Thymus (tissue), 11 donors: ENCODE data around the gene MAVS. TPM values are rescaled to one million over a fixed set of nuclear protein-coding genes. Genes with fewer than 3 reads are reported as not detected.
"Not testable (repeated sequence)": the region's sequence is repeated elsewhere in the genome, so short reads cannot be mapped to it uniquely, and the experiment has no call there.

Experiments
- DNase-seq, 9 donors: peaks; one replicate each; pipeline ENCODE4 v3.0.0-alpha.2; 2013; ENCODE audit warnings: low spot score in 9 of 9, low read depth in 6 of 9, missing footprints in 1 of 9
- H3K27ac ChIP-seq, 2 donors: one replicate each; pipeline ENCODE4 v1.5.1; 2013; ENCODE audit warnings: control low read depth in 1 of 2, low read depth in 1 of 2, low read length in 1 of 2, mild to moderate bottlenecking in 1 of 2, moderate library complexity in 1 of 2
- H3K27me3 ChIP-seq, 2 donors: one replicate each; pipeline ENCODE4 v1.5.1; 2013; ENCODE audit warnings: low read length in 1 of 2; ENCODE audit not compliant: control insufficient read depth in 2 of 2, insufficient read depth in 1 of 2
- H3K36me3 ChIP-seq, 2 donors: one replicate each; pipeline ENCODE4 v1.5.1; 2013; ENCODE audit warnings: low read length in 1 of 2, mild to moderate bottlenecking in 1 of 2, moderate library complexity in 1 of 2; ENCODE audit not compliant: control insufficient read depth in 2 of 2, insufficient read depth in 2 of 2
- H3K4me1 ChIP-seq, 2 donors: one replicate each; pipeline ENCODE4 v1.5.1; 2013; ENCODE audit warnings: low read length in 2 of 2; ENCODE audit not compliant: control insufficient read depth in 2 of 2, insufficient read depth in 2 of 2
- H3K4me3 ChIP-seq, 2 donors: one replicate each; pipeline ENCODE4 v1.5.1; 2013; ENCODE audit warnings: low read length in 2 of 2, control low read depth in 1 of 2, mild to moderate bottlenecking in 1 of 2
- H3K9me3 ChIP-seq, 2 donors: one replicate each; pipeline ENCODE4 v1.5.1; 2013; ENCODE audit warnings: low read length in 1 of 2, mild to moderate bottlenecking in 1 of 2; ENCODE audit not compliant: control insufficient read depth in 2 of 2, insufficient read depth in 1 of 2
- WGBS: extraction: QIAGEN DNeasy Blood & Tissue Kit; methylation state at CpG from one replicate; pipeline ENCODE4 v1.1.7; 2013; 5-methylcytosine and 5-hydroxymethylcytosine counted together
- polyA plus RNA-seq: library from polyadenylated mRNA; stranded (reverse); fragments of 200-250 nt; gene quantifications from one replicate; pipeline ENCODE4 v1.2.3, GENCODE V29; 2013
- total RNA-seq: library from RNA; stranded (reverse); fragments of 120-200 nt; gene quantifications from one replicate; pipeline ENCODE4 v1.2.4, GENCODE V29; 2013
- donor health status: healthy.

Gene MAVS
- total and polyA plus RNA-seq, 2 donors = 8.1 to 18.8 TPM

DNA sequence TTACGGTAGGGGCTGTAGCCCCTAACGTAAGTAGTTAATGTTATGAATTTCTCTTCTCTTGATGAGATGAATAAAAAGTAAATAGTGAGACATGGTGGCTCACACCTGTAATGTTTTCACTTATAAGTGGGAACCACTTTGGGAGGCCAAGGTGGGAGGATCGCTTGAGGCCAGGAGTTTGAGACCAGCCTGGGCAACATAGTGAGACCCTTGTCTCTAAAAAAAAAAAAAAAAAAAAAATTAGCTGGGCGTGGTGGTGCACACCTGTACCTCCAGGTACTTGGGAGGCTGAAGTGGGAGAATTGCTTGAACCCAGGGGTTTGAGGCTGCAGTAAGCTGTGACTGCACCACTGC lies 32.3 kb downstream of the MAVS start:
- H3K9me3 ChIP-seq, H3K27me3 ChIP-seq, DNase-seq, H3K27ac ChIP-seq, H3K4me1 ChIP-seq, H3K4me3 ChIP-seq: not testable (repeated sequence)
- 95% methylated on average over 4 of the region's 4 CpGs for WGBS
- peaks cover 2 to 19% of the 10 kb centered on the region in 2 donors for H3K36me3 ChIP-seq

DNA sequence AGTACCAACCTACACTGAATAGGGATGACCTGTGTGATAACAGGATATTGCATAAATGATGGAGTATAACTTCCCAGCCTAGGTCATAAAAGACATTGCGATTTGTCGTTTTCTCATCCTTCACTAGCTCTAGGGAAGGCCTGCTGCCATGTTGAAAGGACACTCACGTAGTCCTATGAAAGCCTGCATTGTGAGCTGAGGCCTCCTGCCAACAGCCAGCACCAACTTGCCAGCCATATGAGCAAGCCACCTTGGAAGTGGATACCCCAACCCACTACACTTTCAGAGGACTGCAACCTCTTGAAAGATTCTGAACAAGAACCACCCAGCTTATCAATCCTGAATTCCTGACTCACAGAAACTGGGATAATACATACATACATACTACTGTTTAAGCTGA lies 39.1 kb downstream of the MAVS start:
- Histone ChIP-seq H3K27ac (no peak overlapping the region), H3K4me1 (peaks cover 6 to 10% of the 10 kb centered on the region in 2 donors), H3K27me3 (no peaks in the 10 kb centered on the region), H3K9me3 (no peaks in the 10 kb centered on the region), H3K4me3 (no peak overlapping the region), H3K36me3 (peaks cover 3 to 4% of the 10 kb centered on the region in 2 donors)
- 98% methylated on average over 3 of the region's 3 CpGs for WGBS
- no peak for DNase-seq

DNA sequence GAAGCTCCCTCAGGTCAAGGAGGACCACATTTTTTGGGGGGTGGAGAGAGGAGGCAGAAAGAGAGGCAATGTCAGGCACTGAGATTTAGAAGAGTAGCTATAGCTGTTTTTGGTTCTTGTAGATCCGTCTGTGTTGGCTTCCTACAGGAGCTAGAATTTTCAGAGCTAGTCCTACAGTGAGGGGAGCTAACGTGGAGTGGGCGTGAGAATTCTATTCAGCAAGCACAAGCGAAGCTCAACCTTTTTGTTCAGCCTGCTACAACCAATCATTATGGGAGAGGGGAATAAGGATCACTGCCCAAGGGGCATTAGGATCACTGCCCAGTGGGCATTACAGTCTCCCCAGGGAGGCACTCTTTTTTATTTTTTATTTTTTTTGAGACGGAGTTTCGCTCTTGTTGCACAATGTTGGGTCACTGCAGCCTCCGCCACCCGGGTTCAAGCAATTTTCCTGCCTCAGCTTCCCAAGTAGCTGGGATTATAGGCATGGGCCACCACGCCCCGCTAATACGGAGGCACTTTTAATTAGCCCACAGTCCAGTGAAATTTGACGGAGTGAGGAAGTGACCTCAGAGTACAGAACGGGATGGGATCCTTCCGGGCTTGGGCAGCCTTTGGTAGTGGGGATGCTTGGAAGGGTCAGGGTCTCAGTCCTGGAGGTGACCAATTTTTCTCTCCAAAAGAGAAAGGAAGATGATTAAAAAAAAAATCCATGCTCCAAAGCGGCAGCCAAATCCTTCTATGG lies 41.4 kb downstream of the MAVS start:
- Histone ChIP-seq H3K9me3 (no peaks in the 10 kb centered on the region), H3K4me1 (peaks cover 16 to 28% of the 10 kb centered on the region in 2 donors), H3K36me3 (peaks cover 4 to 16% of the 10 kb centered on the region in 2 donors), H3K27me3 (no peaks in the 10 kb centered on the region), H3K27ac (peak overlapping the region; percentile 89 to 94), H3K4me3 (peak overlapping the region; percentile 96 to 98)
- DNase-seq = no peak
- WGBS = 40% methylated on average over 15 of the region's 15 CpGs

DNA sequence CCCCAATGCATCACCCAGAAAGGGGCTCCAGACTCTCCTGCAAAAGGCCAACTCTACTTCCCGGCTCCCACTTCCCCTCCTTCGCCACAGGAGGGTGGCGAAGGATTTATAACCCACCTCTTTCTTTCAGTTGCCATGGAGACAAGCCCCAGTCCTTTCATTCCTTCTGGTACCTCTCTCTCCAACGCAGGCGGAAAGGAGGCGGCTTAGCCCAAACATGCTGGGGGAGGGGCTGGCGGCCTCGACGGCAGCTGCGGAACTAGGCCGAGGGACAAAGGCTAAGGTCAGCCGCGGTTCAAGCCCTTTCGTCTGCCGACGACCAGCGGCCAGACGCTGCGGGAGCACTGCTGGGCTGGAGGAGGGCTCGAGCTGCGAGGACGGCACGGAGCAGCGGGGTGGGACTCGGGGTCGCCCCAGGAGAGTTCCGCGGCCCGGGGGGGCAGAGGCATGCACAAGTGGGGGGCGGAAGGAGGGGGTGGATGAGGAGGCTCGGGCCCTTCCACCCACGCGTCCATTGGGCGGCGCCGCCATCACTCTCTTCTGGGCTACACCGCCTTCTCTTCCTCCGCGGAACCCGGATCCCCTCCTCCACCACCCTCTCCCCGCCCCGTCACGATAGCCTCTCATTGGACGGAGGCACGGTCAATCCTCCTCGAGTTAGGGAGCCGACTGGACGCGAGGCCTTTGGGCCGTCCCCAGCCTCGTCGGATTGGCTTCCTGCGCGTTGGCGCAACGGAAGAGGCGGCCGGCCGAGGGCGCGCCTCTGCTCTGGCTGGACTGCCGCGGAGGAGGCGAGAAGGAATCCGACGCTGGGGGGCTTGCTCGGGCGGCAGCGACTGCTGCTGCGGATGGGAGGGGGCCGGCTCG lies 42.2 kb downstream of the MAVS start, which contains the start of gene PANK2:
Gene PANK2 (plus strand): TSS at position 766 of the 867 bp plus-strand sequence.
- peak within 1 kb of the TSS; percentile 96 to 98 for H3K4me3 ChIP-seq
- H3K27ac ChIP-seq = peak within 1 kb of the TSS; percentile 89 to 96
- no peaks in the 10 kb centered on the region for H3K27me3 ChIP-seq
- DNase-seq = peak; percentile 88 to 99 (median 97)
- peaks cover 19 to 31% of the 10 kb centered on the region in 2 donors for H3K4me1 ChIP-seq
- peaks cover 7 to 20% of the 10 kb centered on the region in 2 donors for H3K36me3 ChIP-seq
- under 1% methylated on average over 72 of the region's 72 CpGs for WGBS
- H3K9me3 ChIP-seq = no peaks in the 10 kb centered on the region

DNA sequence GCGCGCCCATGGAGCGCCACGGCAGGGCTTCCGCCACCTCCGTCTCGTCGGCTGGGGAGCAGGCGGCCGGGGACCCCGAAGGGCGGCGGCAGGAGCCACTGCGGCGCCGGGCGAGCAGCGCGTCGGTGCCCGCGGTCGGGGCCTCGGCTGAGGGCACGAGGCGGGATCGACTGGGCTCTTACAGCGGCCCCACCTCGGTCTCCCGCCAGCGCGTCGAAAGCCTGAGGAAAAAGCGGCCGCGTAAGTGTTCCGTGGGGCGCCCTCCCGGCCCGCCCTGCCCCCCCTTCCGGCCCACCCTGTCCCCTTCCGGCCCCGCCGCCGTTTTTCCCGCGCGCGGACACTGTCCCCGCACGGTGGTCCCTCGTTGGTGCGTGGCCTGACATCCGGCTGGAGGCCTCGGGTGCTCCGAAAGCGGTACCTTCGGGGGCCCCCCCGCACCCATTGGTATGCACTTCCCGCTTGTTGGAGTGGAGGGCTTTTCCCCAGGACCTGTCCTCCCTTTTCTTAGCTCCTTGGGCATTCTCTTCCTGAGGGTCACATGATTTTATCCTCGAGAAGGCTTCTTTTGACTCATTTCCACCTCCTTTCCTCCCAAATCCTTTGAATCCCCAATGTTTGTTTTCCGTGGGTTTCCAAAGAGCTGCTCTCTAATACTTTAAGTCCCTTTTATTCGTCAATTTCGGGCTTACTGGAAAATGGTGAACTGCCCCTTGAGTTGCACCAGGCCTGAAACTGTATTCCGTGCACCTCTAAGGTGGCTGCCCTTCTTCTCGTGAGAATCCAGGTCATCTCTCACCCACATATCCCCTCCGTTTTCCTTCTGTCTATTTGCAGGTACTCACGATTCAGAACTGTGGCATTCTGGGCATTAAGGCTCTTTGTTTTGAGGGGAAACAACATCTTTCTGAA lies 43.1 kb downstream of the MAVS start:
- Histone ChIP-seq H3K27me3 (no peaks in the 10 kb centered on the region), H3K9me3 (no peaks in the 10 kb centered on the region), H3K27ac (peak overlapping the region; percentile 89 to 96), H3K4me1 (peaks cover 19 to 33% of the 10 kb centered on the region in 2 donors), H3K36me3 (peaks cover 9 to 20% of the 10 kb centered on the region in 2 donors), H3K4me3 (peak overlapping the region; percentile 96 to 98)
- WGBS = under 1% methylated on average over 68 of the region's 68 CpGs
- DNase-seq = peak in 6 of 9 donors; percentile 18 to 56 (median 38)

DNA sequence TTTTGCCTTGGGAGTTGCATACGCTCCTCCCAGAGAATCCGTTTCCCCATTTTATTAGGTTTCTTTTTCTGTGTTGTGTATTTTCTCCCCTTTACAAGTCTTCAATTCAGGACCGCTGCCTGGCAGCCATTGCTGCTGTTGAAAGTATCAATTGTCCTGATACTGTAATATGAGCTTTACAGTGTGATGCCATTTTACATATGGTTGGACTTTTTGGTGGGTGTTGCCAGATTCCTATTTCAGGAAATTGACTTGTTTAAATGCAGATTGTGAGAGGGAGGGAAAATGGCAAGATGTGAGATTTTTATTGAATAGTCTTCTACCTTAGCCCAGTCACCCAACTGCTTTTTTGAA lies 43.7 kb downstream of the MAVS start:
- H3K27me3 ChIP-seq = no peaks in the 10 kb centered on the region
- H3K27ac ChIP-seq = peak overlapping the region; percentile 89 to 96
- H3K36me3 ChIP-seq = peaks cover 13 to 20% of the 10 kb centered on the region in 2 donors
- peak overlapping the region; percentile 96 to 98 for H3K4me3 ChIP-seq
- 2% methylated on average over 3 of the region's 3 CpGs for WGBS
- DNase-seq = peak in 2 of 9 donors; percentile 6 to 29
- peaks cover 19 to 33% of the 10 kb centered on the region in 2 donors for H3K4me1 ChIP-seq
- no peaks in the 10 kb centered on the region for H3K9me3 ChIP-seq

DNA sequence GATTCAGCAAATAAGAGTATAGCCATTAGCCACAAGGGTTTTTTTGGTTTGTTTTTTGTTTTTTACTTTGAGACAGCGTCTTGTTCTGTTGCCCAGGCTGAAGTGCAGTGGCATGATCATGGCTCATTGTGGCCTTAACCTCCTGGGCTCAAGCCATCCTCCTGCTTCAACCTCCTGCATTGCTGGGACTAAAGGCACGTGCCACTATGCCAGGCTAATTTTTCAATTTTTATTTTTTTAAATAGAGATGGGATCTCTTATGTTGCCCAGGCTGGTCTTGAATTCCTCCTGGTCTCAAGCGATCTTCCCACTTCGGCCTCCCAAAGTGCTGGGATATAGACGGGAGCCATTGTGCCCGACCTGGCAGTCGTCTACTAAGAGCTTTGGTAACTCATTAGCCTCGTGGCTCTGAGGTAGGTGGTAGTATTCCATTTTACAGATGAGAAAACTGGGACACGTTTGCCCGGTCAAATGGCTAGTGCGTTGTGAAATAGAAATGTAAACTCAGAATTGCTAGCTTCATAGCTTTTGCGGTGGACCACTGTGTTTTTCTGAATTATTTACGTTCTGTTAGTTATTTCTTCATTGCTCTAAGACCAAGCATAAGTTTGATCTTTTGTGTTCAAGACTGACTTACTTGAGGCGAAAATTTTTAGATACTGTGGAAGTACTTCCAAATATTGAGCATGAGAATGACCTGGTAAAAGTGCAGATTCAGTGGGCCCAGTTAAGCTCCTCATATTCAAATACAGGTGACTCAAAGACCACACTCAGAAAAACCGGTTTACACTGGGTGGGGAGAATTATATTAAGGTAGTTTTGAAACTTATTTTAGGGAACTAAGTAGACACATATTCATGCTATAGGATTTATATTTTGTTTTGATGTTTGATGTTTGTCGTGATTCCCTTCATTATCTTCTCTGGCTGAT lies 44.6 kb downstream of the MAVS start:
- H3K4me3 ChIP-seq = peak overlapping the region; percentile 96 to 98
- no peaks in the 10 kb centered on the region for H3K9me3 ChIP-seq
- 78% methylated on average over 16 of the region's 16 CpGs for whole genome bisulfite sequencing
- no peak for DNase-seq
- peaks cover 19 to 33% of the 10 kb centered on the region in 2 donors for H3K4me1 ChIP-seq
- peak overlapping the region; percentile 37 to 40 for H3K27ac ChIP-seq
- peaks cover 13 to 20% of the 10 kb centered on the region in 2 donors for H3K36me3 ChIP-seq
- H3K27me3 ChIP-seq = no peaks in the 10 kb centered on the region

DNA sequence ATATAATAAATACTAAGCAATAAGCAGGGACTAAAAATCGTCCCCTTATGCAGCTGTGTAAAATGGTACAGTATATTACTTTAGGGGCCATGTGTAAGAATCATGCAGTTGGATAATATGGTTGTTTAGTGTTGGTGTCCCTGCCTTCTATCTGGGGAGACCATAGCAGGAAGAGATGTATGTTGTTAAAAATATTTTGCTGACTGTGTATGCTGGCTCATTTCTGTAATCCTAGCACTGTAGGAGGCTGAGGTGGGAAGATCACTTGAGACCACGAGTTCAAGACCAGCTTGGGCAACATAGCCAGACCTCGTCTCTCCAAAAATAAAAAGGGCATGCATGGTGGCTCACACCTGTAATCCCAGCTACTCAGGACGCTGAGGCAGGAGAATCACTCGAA lies 48.2 kb downstream of the MAVS start:
- Histone ChIP-seq H3K9me3 (no peaks in the 10 kb centered on the region), H3K27me3 (no peaks in the 10 kb centered on the region), H3K36me3 (peaks cover 14 to 30% of the 10 kb centered on the region in 2 donors), H3K27ac (no peak overlapping the region), H3K4me1 (peaks cover 19 to 26% of the 10 kb centered on the region in 2 donors), H3K4me3 (no peak overlapping the region)
- WGBS = 94% methylated on average over 5 of the region's 5 CpGs
- DNase-seq = no peak
